Right kidney (tissue), 1 donor: ENCODE data around the gene CMAS.

Source experiments
- DNase-seq: peaks from one replicate; pipeline ENCODE4 v3.0.0-alpha.2; 2016

CMAS gene

GRCh38 chr12:22110176-22110575, 64.2 kb downstream of the CMAS start:
- DNase-seq: no peak
